HG03439 (cell line): ENCODE results near the gene SUCLG2.

Source experiments
- ATAC-seq: cut with Tn5 transposase; IDR thresholded peaks from one replicate; pipeline ENCODE4 v1.9.1; 2021; ENCODE audit warnings: mild to moderate bottlenecking, moderate library complexity; ENCODE audit not compliant: unreplicated experiment

SUCLG2 gene

GRCh38 chr3:67334588-67334987, 319.8 kb downstream of the SUCLG2 start:
- no peak for ATAC-seq

DNA sequence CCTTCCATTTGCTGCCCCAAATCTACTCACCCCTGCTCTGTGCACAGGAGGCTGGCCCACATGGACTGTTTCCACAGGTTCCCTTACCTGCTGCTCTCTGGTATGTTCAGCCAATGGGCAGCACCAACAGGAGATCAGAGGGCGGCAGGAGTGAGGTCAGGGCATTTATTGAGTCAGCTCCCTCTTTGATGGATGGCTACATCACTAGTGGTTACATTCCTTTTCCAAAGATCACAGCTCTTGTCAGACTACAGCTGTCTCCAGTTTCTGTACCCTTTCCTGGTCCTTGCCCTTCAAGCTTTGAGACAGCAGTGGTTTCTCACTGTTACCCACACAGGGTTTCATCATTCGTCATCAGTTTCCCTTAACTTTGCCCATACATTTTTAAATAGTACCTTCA, 325.1 kb downstream of the SUCLG2 start:
- no peak for ATAC-seq

DNA sequence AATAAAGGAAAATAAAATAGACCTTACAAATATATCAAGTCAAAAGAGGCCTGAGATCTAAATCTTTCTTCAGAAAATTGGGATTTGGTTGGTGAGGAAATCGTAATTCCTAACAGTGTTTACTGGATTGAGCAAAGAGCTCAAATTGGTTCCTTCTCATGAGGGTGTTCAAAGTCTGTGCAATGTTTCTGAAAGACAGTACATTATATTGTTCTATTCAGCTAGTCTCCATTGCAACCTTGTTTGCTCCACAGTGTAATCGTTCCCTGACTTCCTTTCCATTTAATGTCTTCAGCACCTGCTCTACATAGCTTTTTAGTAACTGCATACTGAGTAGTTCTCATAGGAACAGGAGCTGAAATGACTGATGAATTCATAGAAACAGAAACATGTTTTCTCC, 326.8 kb downstream of the SUCLG2 start:
- ATAC-seq, result no peak

DNA sequence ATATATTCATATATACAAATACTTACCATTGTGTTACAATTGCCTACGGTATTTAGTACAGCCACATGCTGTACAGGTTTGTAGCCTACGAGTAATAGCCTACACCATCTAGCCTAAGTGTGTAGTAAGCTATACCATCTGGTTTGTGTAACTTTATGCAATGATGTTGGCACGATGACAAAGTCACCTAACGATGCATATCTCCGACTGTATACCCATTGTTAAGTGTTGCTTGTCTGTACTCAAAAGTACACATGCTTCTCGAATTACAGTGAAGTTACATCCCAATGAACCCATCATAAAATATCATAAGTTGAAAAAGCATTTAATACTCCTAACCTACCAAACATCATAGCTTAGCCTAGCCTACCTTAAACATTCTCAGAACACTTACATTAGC, 329.2 kb downstream of the SUCLG2 start:
- no peak for ATAC-seq
